Gastrocnemius medialis (tissue), 4 donors: ENCODE measurements around the gene TMEM59L.
"Not testable (repeated sequence)": the region's sequence is repeated elsewhere in the genome, so short reads cannot be mapped to it uniquely, and the experiment has no call there.

ENCODE experiments used
- CTCF ChIP-seq, 5 experiments: fragments of 450-650 bp in 3 of 5; fragments of 200-600 bp in 2 of 5; sonication (generic) in 2 of 5; IDR thresholded peaks in 4 of 5; conservative IDR thresholded peaks in 1 of 5; 1 replicate in 4 of 5; 2 replicates in 1 of 5; pipeline ENCODE4 v1.5.1; 2016 to 2019; ENCODE audit warnings: antibody characterized with exemption in 5 of 5, mild to moderate bottlenecking in 3 of 5, moderate library complexity in 3 of 5
- POLR2A ChIP-seq, 2 donors: fragments of 450-650 bp; IDR thresholded peaks; one replicate each; pipeline ENCODE4 v1.6.1; 2017; ENCODE audit warnings: antibody characterized with exemption in 2 of 2, mild to moderate bottlenecking in 2 of 2, moderate library complexity in 2 of 2

- TF ChIP-seq CTCF (IDR thresholded peaks at IDR 0.05 in 4 of 5, conservative IDR thresholded peaks at IDR 0.05 in 1 of 5); POLR2A (IDR thresholded peaks at IDR 0.05): not testable (repeated sequence)
Observed at GRCh38 chr19:18600692-18601397, 11.8 kb upstream of the TMEM59L start.
